Measurements from ENCODE around the gene HNRNPH1. TPM values are rescaled to one million over a fixed set of nuclear protein-coding genes. Genes with fewer than 3 reads are reported as not detected.

HNRNPH1 gene
- total RNA-seq, 1 donor from 2014 or later: 893 TPM

- Mint-ChIP-seq H3K4me3 (no peak overlapping the region), H3K27ac (no peak overlapping the region), H3K36me3 (peaks cover 26% of the 10 kb centered on the region), H3K9me3 (no peaks in the 10 kb centered on the region), H3K4me1 (ENCODE audit: unreplicated experiment) (no peaks in the 10 kb centered on the region), H3K27me3 (no peaks in the 10 kb centered on the region)
- no peak for DNase-seq (ENCODE audit: extremely low spot score, unreplicated experiment)
- no peak for TF ChIP-seq CTCF (conservative IDR thresholded peaks at IDR 0.05)
Observed at GRCh38 chr5:179599100-179599499, 24.4 kb downstream of the HNRNPH1 start.

- H3K4me3 Mint-ChIP-seq: no peak overlapping the region
- DNase-seq (ENCODE audit: extremely low spot score, unreplicated experiment): no peak
- no peak for TF ChIP-seq CTCF (conservative IDR thresholded peaks at IDR 0.05)
- no peaks in the 10 kb centered on the region for H3K4me1 Mint-ChIP-seq (ENCODE audit: unreplicated experiment)
- no peaks in the 10 kb centered on the region for H3K27me3 Mint-ChIP-seq
- peaks cover 45% of the 10 kb centered on the region for H3K36me3 Mint-ChIP-seq
- no peak overlapping the region for H3K27ac Mint-ChIP-seq
- no peaks in the 10 kb centered on the region for H3K9me3 Mint-ChIP-seq
Observed at GRCh38 chr5:179596421-179596820, 27.1 kb downstream of the HNRNPH1 start.

GRCh38 chr5:179595916-179596315 lies 27.6 kb downstream of the HNRNPH1 start:
- no peak overlapping the region for H3K4me3 Mint-ChIP-seq
- DNase-seq (ENCODE audit: extremely low spot score, unreplicated experiment): no peak
- no peak overlapping the region for H3K27ac Mint-ChIP-seq
- no peaks in the 10 kb centered on the region for H3K9me3 Mint-ChIP-seq
- H3K4me1 Mint-ChIP-seq (ENCODE audit: unreplicated experiment): no peaks in the 10 kb centered on the region
- no peaks in the 10 kb centered on the region for H3K27me3 Mint-ChIP-seq
- no peak for TF ChIP-seq CTCF (conservative IDR thresholded peaks at IDR 0.05)
- H3K36me3 Mint-ChIP-seq: peaks cover 46% of the 10 kb centered on the region

GRCh38 chr5:179588166-179588565 lies 35.3 kb downstream of the HNRNPH1 start:
- H3K27ac Mint-ChIP-seq: no peak overlapping the region
- TF ChIP-seq CTCF (conservative IDR thresholded peaks at IDR 0.05): no peak

GRCh38 chr5:179585941-179586401 lies 37.5 kb downstream of the HNRNPH1 start:
- no peaks in the 10 kb centered on the region for H3K9me3 Mint-ChIP-seq
- no peaks in the 10 kb centered on the region for H3K4me1 Mint-ChIP-seq (ENCODE audit: unreplicated experiment)
- TF ChIP-seq CTCF (conservative IDR thresholded peaks at IDR 0.05): no peak
- H3K27me3 Mint-ChIP-seq: no peaks in the 10 kb centered on the region
- DNase-seq (ENCODE audit: extremely low spot score, unreplicated experiment): no peak
- peaks cover 19% of the 10 kb centered on the region for H3K36me3 Mint-ChIP-seq
- H3K4me3 Mint-ChIP-seq: no peak overlapping the region
- H3K27ac Mint-ChIP-seq: no peak overlapping the region

More at GRCh38 chr5:179588166-179588565, 35.3 kb downstream of the HNRNPH1 start:
- Mint-ChIP-seq H3K36me3 (peaks cover 30% of the 10 kb centered on the region), H3K4me3 (no peak overlapping the region), H3K9me3 (no peaks in the 10 kb centered on the region), H3K27me3 (no peaks in the 10 kb centered on the region), H3K4me1 (ENCODE audit: unreplicated experiment) (no peaks in the 10 kb centered on the region)
- no peak for DNase-seq (ENCODE audit: extremely low spot score, unreplicated experiment)

All from type B pancreatic cell (in vitro differentiated cells).